GM21619 (cell line): ENCODE results near the gene KIAA0232.
"Not testable (repeated sequence)": the region's sequence is repeated elsewhere in the genome, so short reads cannot be mapped to it uniquely, and the experiment has no call there.

Experiments used
- ATAC-seq: cut with Tn5 transposase; IDR thresholded peaks from one replicate; pipeline ENCODE4 v1.9.1; 2021; ENCODE audit not compliant: unreplicated experiment

Gene KIAA0232

GRCh38 chr4:6754481-6755087, 27.9 kb upstream of the KIAA0232 start:
- no peak for ATAC-seq

- no peak for ATAC-seq
Measured at GRCh38 chr4:6755088-6755753, 27.3 kb upstream of the KIAA0232 start.

- ATAC-seq = not testable (repeated sequence)
Measured at GRCh38 chr4:6756345-6756744, 26.2 kb upstream of the KIAA0232 start.

DNA sequence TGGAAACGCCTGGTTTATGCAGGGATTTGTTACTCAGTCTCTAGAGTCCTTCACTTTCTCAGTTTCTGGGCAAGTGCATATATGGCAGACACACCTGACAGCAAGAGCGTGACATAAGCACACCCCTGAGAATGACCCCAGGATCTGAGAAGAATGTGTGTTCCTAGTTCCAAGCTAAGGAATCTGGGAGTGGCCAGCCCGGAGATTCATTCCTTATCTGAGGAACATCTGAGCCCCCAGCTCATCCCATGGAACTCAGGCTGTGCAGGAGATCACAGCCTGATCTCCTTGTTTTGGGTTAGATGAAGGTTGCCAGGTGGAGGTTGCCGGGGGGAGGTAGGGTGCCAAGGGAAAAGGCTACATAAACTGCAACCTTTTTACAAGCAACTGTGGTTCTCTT, 23.8 kb upstream of the KIAA0232 start:
- no peak for ATAC-seq

GRCh38 chr4:6760865-6761264, 21.7 kb upstream of the KIAA0232 start:
- no peak for ATAC-seq

- no peak for ATAC-seq
Measured at GRCh38 chr4:6761649-6762615, 20.6 kb upstream of the KIAA0232 start.

- ATAC-seq = no peak
Measured at GRCh38 chr4:6763330-6763851, 19.1 kb upstream of the KIAA0232 start.

- ATAC-seq = no peak
Measured at GRCh38 chr4:6764976-6765620, 17.4 kb upstream of the KIAA0232 start.

- ATAC-seq = no peak
Measured at GRCh38 chr4:6765703-6766102, 16.8 kb upstream of the KIAA0232 start.

DNA sequence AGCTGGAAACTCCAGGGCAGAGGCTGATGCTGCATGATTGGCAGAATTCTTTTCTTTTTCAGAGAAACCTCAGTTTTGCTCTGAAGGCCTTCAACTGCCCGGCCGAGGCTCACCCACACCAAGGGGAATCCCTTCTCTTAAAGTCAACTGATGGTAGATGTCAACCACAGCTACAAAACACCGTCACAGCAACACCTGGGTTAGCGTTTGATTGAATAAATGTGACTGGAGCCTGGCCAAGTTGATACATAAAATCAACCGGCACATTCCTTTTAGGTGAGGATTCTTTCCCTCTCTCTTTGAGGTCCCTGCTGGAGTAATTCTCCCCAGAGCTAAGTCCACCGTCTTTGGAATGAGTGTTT, 15.2 kb upstream of the KIAA0232 start:
- ATAC-seq = no peak

- no peak for ATAC-seq
Measured at GRCh38 chr4:6767748-6768538, 14.6 kb upstream of the KIAA0232 start.

GRCh38 chr4:6768539-6768905, 14.0 kb upstream of the KIAA0232 start:
- no peak for ATAC-seq

DNA sequence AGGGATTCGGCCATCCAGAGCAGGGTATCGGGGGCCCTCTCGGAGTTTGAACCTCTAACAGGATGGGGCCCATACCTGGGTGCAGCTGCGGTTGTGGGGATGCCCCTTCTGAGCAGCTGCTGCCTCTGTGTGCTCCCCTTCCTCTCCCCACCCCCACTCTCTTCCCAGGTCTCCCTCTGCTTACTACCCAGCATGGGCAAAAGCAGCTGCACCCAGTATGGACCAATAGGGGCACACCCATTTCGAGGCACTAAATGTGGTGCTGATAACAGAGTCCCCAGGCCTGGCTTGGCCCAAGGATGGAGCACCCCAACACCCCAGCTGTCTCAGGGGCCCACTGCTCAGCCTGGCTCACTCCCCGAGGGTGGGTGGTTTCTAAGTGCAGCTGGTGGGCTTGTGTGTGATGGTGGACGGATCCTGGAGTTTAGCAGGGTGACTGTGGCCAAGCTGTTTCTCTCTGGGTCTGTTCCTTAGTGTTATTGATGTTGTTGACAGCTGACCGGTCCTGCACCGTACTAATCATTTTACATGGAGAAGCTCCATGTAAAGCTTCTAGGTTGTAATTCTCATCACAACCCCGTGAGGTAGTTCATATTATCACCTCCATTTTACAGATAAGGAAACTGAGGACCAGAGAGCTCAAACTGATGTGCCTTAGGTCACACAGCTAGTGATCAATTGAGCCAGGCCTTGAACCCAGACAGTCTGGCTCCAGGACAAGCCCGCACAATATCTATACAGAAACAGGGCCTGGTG, 13.1 kb upstream of the KIAA0232 start:
- ATAC-seq = no peak

DNA sequence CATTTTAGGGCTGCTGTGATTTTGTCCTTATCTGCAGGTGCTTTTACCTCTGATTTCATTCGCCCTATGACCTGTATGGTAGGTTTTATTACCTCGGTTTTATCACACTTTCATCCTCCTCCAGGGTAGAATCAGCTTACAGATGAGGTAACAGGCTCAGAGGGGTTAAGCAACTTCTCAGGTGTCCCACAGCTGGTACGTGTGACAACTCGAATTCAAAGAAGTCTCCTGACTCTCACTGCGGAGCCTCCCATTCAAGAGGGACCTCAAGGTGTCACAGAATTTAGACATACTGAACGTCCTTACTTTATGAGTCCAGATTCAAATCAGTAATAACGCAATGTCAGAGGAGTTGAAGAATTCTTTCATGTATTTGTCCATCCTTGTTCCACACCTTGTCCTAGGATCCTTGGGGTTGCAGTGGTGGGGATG, 12.5 kb upstream of the KIAA0232 start:
- no peak for ATAC-seq

- ATAC-seq = no peak
Measured at GRCh38 chr4:6770581-6771228, 11.8 kb upstream of the KIAA0232 start.

DNA sequence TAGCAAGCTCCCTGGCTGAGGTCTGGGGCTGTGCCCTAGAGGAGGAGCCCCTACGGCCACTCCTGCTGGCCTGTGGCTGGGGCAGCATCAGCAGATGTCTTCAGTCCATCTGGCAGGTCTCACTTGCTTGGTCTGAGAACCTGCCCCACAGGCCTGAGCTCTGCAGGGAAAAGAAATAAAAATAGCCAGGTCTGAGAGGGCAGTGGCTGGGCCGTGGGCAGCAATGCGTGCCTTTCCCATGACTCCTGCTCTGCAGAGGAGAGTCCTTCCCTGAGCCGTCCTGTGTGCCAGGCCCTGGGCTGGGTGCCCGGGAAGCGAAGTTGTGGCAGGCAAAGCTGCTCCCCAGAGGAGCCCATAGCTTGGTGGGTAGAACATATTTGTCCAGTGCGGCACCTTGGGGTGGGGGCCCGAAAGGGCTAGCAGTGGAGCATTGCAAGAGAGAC, 11.3 kb upstream of the KIAA0232 start:
- ATAC-seq = no peak

GRCh38 chr4:6772223-6772928, 10.2 kb upstream of the KIAA0232 start:
- ATAC-seq = no peak

GRCh38 chr4:6773106-6773505, 9.4 kb upstream of the KIAA0232 start:
- ATAC-seq = no peak
